HG03575 (cell line): ENCODE measurements around the gene SMIM29.

ENCODE experiments used
- ATAC-seq: cut with Tn5 transposase; IDR thresholded peaks from one replicate; pipeline ENCODE4 v1.9.1; 2021; ENCODE audit not compliant: unreplicated experiment, insufficient number of reproducible peaks, low FRiP score; ENCODE audit errors: extremely low read depth

Gene SMIM29

DNA sequence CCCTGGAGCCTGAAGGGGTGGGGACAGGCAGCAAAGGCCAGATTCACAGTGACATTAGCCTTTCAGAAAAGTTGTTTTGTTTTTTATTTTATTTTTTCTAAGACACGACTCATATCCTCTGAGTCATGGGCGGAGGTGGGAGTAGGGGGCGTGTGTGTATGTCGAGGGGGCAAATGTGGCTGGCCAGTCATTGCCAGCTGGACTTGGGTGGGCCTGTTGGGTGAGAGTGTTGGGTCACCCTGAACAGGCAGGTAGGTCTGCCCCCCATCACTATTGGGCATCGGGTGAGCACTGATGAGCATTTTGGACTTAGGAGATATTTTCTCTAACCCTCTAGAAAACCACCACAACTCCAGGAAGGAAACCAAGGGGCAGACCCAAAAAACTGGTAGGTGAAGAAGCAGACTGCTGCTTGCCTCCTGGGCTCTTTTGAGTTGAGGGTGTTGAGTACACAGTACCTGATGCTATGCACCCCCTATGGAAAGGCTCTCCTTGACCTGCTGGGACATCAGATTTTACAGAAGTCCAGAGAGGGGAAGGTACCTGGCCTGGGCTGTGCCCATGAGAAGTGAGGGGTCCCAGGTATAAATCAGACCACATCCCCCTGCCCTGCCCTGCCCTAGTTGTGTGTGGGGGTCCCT lies 5.6 kb downstream of the SMIM29 start:
- ATAC-seq, result no peak

DNA sequence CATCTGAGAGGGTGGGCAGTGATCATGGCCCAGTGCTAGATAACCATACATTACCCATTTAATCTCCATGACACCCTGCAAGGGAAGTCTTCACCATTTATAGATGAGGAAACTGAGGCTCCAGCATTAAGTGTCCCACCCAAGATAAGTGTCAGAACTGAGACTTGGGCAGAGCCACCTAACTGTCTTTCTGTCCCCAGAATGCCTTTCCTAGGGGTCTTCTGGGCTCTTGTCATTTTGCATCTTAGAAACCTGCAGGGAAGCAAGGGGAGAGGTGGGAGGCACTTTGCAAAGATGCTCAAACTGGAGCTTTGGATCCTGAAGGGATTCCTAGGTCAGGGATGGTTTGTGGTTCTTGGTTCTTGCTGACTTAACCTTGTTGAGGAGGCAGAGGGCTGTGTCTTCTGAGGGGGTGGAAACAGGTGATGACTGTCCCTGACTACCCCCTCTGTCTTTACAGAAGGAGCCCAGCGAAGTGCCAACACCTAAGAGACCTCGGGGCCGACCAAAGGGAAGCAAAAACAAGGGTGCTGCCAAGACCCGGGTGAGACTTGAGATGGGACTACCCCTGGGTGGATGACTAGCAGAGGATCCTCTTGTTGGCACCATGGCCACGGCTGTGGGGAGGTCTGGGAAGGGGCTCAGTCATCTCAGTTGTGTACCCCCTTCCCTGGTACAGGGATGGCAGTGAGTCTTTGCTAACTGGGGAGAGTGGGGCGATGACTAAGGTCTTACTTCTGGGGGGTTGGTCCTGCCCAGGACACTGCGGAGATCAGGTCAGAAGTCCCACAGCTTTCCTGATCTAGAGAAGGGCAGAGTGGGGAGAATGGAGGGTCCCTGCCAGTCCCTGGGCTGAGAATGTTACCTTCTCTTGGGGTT lies 6.3 kb downstream of the SMIM29 start:
- no peak for ATAC-seq

DNA sequence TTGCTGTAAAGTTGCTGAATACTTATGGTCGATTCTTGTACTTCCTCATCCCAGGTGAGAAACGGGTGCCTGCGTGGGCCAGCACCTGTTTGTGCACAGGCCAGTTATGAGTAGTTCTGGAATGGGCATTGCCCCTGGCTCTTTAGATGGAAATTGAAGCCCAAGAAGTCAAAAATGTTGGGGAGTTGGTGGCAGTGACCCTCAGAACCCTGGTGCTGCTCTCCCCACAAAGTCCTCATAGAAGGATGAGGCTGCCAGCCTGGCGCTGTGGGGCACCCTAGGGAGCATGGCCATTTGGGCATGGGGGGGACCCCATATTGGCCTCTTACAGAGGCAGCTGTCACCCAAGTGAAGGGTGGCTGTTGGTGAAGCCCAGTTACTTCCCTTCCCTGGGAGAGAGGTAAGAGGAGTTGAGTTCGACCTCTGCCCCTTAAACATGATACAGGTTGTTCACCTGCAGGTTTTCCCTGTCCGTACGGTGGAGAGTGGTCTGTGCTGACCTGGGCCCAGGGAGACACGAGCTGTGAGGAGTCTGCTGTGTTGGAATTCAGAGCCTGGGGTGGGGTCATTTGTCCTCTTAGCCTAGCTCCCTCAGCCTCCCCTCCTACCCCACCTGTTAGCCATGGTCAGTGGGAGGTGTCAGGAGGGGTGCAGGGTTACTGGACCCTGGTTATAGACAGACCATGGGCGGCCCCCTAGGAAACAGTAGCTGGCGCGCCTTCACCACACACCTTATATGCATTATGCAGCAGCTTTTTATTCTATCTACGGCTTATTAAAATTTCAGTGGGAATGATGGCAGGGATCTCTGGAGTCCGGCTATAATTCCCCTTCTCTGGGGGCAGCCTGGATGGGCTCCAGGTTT lies 7.2 kb downstream of the SMIM29 start:
- ATAC-seq, result no peak

DNA sequence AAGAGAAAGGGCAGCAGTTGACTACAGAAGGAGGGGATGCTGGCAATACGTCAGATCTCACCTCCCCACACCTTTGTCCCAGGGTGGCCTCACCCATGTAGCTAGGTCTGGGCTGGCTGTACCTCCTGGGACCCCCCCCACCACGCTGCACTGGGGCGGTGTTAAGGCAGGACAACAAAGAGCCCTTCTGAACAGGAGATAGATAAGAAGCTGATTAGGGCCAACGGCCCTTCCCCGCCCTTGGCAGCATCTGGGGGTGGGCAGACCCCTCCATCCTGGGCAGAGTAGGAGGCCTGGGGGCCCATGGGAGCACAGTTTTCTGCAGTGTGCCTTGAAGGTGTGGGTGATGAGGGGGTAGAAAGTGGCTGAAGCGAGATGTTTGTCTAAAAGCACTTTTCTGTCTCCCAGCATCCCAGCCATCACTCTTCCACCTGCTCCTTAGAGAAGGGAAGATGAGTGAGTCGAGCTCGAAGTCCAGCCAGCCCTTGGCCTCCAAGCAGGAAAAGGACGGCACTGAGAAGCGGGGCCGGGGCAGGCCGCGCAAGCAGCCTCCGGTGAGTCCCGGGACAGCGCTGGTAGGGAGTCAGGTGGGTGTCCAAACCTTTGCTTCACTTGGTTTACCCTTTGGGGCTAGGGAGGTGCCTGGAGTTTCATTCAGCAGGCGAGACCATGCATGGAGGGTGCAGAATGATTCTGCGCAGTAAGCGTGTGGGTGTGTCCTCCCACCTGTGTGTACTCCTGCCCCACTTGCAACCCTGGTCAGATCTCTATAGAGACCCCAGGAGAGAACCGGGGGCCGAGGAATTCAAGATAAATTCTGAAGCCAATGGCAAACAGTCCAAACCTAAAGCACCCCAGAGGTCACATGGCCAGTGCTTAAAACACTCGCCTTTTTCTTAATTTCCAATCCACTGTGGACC lies 8.2 kb downstream of the SMIM29 start:
- no peak for ATAC-seq

DNA sequence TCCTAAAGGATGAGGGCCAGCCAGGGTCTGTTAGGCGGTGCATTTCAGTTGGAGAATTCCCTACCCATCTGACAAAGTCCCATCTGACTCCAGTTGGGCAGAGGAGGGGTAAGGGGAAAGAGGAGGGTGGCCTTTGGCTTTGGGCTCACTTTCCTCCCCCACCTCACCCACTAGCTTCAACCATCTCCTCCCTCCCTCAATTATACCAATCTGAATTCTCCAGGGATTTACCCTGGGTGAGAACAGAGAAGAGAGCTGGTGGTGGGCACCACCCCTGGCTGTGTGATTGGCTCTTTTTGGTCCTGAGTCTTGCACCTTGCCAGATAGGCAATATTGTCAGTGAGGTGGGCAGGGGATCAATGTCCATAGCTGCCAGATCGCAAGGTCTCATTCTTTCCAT lies 8.9 kb downstream of the SMIM29 start:
- ATAC-seq, result no peak

DNA sequence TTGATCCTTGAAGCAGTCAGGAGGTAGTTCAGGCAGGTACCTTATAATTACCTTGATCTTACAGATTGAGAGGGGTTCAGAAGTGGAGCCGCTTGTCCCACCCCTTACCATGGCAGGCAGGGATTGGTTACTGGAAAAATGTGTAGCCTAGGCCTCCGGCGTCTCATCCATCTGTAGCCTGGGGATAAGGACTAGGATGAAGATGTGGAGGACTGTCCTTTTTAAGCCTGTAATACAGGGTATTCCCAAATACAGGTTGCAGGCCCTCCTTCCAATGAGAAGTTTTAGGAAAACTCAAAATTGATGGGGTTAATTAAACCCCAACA lies 9.3 kb downstream of the SMIM29 start:
- ATAC-seq, result no peak

DNA sequence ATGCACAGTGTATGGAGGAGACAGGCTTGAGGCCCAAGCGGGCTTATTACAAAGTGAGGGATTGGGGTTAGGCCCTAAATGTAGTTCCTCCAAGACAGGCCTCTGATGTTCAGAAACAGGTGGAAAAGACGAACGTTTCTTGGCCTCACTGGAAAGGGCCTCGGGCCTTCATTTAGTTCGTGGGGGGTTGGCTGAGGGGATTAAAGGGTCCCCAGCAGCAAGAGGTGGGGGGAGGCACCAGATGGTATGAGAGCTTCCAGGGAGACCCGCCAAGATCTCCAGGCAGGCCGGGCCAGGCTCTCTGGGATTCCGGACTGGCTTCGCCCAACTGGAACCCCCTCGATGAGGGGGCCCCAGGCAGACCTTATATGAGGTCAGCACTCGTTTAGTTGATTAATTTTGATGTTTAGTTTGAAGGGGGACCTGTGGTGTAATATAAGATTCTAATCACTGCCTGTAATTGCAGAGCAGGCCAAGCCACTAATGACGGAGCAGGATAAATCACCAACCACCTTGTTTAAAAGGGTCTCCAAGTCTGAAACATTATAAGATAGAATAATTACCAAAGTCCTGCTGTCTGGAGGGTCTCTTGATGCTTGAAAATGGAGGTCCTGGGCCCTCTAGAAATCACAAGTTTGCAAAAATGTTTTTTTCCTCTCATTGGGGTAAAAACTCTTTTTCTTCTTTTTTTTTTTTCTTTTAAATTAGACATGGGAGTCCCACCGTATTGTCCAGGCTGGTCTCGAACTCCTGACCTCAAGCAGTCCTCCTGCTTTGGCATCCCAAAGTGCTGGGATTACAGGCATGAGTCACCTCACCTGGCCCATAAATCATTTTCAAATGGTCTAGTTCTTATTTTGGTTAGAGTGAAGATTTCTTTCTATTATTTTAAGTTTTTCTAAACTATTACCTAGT lies 10.0 kb downstream of the SMIM29 start:
- no peak for ATAC-seq

DNA sequence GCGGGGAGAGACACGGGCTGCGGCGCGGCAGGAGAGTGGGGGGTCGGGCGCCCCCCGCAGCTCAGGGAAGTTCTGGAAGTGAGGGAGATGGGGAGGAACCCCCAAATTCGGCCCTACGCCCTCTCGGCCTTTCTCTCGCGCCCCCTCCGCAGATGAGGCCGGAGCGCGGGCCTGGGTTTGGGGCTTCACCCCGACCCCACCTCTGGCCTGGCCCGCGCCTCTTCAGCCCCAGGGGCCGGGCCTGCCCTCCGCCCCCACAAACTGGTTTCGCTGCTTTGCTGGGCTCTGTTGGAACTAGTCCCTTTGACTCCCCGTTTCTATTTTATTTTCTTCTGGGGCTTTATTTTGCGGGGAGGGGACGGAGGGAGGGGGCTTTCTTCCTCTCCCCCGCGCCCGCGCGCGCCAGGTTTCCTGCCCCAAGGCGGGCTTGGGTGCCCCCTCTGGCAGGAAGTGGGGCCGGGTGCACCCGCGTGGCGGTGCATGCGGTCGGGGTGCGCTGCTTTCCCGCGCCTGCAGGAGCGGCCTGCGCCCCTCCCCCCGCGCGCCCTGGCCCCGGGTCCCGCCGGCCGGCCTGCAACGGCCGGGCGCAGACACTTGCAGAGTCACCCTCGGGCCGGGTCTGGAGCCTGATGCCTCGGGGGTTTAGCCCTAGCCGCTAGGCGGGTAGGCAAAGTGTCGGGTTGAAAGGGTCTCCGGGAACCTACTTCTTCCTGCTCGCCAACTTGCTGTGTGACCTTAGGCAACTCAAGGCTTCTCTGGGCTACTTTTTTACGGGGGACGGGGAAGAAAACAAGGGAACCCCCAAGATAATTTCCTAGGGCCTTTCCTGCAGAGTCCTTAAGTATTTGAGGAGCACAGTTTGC lies 10.9 kb downstream of the SMIM29 start:
- ATAC-seq, result no peak

DNA sequence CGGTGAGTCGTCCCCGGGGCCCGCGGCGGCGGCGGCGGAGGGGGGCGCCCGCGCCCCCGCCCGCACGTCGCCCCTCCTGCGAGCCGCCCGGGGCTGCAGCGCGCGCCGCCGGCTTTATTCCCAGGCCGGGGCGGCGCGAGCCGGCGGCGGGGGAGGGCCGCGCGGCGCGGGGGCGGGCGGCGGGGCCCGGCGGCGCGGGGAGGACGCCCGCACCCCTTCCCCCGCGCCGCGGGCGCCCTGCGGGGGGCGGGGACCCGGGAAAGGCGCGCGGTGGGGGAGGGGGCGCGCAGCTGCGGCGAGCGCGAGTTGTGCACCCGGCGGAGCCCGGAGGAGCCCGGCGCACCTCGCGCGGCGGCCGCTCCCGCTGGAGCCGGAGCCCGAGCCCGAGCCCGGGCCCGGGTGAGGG lies 11.5 kb downstream of the SMIM29 start:
- no peak for ATAC-seq

DNA sequence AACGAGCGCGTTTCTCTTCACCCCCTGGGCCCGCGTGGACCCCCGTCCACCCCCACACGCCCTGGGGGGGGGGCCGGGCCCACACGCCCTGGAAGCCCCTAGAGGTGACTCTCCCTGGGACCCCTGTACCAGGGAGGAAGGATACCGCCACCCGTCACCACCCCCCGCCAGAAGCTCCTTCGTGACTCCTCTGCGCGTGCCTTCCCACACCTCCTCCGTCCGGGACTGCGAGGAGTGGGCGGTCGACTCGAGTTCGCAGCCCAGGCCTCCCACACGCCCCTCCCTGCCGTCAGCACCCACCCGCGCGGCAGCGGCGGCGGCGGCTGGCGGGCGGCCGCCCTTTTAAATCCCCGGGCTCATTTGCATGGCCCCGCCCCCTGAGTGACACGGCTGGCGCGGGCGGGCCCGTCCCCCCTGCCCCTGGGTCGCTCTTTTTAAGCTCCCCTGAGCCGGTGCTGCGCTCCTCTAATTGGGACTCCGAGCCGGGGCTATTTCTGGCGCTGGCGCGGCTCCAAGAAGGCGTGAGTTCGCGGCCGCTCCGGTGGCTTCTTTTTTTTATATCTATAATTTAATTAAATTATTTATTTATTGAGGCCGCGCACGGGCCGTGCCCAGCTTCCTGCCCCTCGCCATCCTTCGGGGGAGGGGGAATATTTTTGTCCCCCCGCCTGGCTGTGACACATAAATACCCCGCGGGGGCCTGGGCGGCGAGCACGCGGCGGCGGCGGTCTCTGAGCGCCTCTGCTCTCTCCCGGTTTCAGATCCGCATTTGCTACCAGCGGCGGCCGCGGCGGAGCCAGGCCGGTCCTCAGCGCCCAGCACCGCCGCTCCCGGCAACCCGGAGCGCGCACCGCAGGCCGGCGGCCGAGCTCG lies 12.1 kb downstream of the SMIM29 start, which contains the start of gene HMGA1:
TSS of gene HMGA1 (plus strand) at position 431 of the 873 bp plus-strand sequence. CDS start 3,908 bp downstream, outside the sequence.
- ATAC-seq, result peak; percentile 27

DNA sequence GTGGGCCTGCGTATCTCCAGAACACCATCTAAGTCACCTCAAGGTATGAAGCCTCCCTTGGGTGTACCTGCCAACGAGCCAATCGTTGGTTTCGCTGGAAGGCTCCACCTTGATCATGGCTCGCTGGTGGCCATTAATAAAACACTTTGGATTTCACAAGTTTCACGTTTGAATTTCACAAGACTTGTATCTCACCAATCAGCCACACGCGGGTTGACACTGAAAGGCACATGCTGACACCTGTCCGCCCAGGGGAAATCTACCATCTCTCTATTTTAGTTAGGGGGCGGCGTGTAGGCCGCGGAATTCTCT lies 12.7 kb downstream of the SMIM29 start:
- no peak for ATAC-seq

DNA sequence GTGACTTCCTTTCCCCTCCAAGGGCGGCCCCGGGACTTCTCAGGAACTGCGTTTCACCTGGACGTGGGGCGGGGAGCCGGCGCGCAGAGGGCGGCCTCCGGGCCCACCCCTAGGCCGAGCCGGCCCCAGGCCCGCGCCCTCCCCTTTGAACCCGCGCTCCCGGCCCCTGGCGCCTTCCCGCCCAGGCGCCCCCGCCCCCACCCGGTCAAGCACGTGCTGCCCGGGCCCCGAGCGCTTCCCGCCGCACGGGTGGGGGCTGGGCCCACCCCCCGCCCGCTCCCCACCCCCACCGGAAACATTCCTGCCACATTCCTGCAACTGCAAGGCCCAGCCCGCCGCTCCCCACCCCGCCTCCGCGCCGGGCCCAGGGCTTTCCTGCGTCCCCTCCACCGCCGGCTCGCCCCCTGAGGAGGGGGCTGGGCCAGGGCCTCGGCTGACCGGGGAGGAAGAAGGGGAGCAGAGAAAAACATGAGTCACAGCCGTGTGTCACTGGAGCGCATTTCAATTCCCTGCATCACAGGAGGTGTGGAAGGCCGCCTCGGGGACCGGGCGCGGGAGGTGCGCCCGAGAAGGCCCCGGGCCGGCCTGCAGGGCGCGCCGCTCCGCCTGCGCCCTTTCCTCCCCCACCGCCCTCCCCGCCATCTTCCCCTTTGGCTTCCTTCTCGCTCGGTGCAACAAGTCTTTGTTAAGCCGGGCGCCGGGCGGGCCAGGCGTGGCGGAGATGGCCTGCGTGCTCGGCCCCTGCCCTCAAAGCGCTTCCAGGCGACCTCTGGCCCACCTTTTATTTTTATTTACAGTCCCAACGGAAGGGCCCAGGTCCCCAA lies 13.3 kb downstream of the SMIM29 start:
- ATAC-seq, result no peak

DNA sequence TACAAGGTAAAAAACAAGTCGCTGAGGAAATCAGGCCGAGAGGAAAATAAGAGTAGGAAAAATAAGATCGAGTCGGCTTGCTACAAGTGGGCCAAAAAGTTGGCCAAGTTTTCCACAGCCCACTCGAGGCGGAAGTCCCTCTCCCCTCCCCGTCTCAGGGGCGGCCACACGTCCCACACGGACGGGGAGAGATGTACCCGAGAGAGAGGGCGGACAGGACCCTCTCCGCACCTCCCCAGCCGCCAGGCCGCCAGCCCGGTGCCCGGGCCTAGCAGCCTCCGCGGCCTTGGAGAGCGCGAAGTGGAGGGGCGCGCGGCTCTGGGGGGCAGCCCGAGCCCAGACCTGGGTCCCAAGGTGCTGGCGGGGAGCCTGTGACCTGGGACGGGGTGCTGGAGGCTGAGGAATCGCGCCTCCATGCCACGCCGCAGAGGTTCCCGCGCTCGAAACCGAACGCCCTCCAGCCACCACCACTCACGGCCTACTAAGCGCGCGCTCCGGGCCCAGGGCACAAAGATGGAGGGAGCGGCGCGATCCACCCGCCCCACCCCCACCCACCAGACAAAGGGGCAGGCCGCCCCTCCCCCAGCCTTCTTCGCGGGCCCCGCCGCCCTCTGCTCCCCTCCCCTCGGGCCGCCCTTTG lies 14.0 kb downstream of the SMIM29 start:
- no peak for ATAC-seq

DNA sequence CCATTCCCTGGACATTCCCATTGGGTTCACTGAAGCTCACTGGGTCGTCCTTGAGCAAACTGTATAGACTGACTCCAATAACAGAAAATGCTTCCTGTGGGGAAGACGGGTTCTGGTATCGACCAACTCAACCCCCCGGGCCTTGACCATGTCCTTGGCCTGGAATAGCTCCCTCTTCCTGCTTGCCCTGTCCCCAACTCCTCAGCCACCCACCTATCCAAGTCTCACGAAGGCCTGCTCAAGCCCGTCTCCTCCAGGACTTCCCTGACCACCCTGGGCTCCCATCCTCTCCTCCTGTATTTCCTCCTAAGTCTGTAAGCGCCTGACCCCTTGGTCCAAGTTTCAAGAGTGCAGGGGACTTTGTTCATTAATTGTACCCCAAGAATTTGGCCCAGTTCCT lies 14.9 kb downstream of the SMIM29 start:
- ATAC-seq, result no peak

DNA sequence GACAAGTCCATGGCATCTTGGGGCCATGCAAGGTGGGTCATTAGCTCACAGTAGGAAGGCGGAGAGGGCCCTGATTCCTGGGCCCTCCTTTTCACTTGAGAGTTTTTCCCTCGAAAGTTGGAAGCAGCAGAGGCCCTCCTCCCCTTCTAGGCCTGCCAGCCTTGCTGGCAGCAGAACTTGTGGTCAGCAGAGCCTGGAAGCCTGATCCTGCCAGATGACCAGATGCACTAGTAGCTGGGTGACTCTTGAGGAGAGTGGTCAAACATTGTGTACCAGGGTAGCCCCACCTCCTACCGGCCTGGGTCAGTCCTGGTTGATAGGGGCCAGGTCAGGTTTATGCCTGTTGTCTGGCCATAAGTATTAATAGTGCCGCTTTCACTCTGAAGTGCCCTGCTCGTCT lies 15.9 kb downstream of the SMIM29 start:
- ATAC-seq, result no peak
